PC-3 (cell line): Measurements from ENCODE around the gene DYNC1LI2. TPM values are rescaled to one million over a fixed set of nuclear protein-coding genes. Genes with fewer than 3 reads are reported as not detected.

ENCODE experiments used
- ATAC-seq: fragments of 200-7000 bp; cut with Tn5 transposase; 2 replicates; pipeline ENCODE4 v1.9.1; 2020; ENCODE audit warnings: mild to moderate bottlenecking, moderate library complexity
- BruUV-seq: library from RNA; stranded (reverse); fragments of 400-500 nt; replicated peaks from 2 replicates; lab custom pipeline; 2021; lab: Mats Ljungman, UMichigan
- CTCF ChIA-PET: fragments of 300-600 bp; sonication (Branson Sonifier 250); formaldehyde crosslinking; loops from one replicate; lab custom pipeline; 2022; ENCODE audit warnings: antibody characterized with exemption; lab: Charles Lee
- POLR2A ChIA-PET: fragments of 300-600 bp; sonication (Branson Sonifier 250); formaldehyde crosslinking; loops from one replicate; lab custom pipeline; 2022; ENCODE audit warnings: antibody characterized with exemption; ENCODE audit not compliant: unreplicated experiment; lab: Charles Lee
- DNase-seq: peaks from one replicate; pipeline ENCODE4 v3.0.0-alpha.2; 2015
- H2AFZ ChIP-seq: fragments of 300-600 bp; sonication (generic); 2 replicates; pipeline ENCODE4 v1.6.0; 2016; ENCODE audit warnings: antibody characterized with exemption, low read length
- H3F3A ChIP-seq: fragments of 300-600 bp; sonication (generic); one replicate; pipeline ENCODE4 v1.6.0; 2017; ENCODE audit warnings: antibody characterized with exemption, low read length, control low read depth, mild to moderate bottlenecking; ENCODE audit not compliant: unreplicated experiment
- H3K27ac ChIP-seq: fragments of 300-600 bp; sonication (generic); 2 replicates; pipeline ENCODE4 v1.5.1; 2016; ENCODE audit warnings: mild to moderate bottlenecking, low read length
- H3K27me3 ChIP-seq: fragments of 300-600 bp; sonication (generic); 2 replicates; pipeline ENCODE4 v1.6.1; 2016; ENCODE audit warnings: low read length, mixed read lengths
- H3K36me3 ChIP-seq: fragments of 300-600 bp; sonication (generic); 2 replicates; pipeline ENCODE4 v1.6.1; 2016; ENCODE audit warnings: low read depth, mixed run types, low read length, mixed read lengths
- H3K4me1 ChIP-seq: fragments of 300-600 bp; sonication (generic); 2 replicates; pipeline ENCODE4 v1.5.1; 2016; ENCODE audit warnings: low read length; ENCODE audit not compliant: insufficient read depth
- H3K4me2 ChIP-seq: fragments of 300-600 bp; sonication (generic); 2 replicates; pipeline ENCODE4 v1.6.0; 2016; ENCODE audit warnings: low read length
- H3K4me3 ChIP-seq: fragments of 300-600 bp; sonication (generic); 2 replicates; pipeline ENCODE4 v1.5.1; 2016; ENCODE audit warnings: mild to moderate bottlenecking, low read length, mixed read lengths
- H3K79me2 ChIP-seq: fragments of 300-600 bp; sonication (generic); 2 replicates; pipeline ENCODE4 v1.6.1; 2017; ENCODE audit warnings: low read length, mixed read lengths
- H3K9ac ChIP-seq: fragments of 300-600 bp; sonication (generic); 2 replicates; pipeline ENCODE4 v1.6.0; 2016; ENCODE audit warnings: mild to moderate bottlenecking, low read length
- H3K9me2 ChIP-seq: fragments of 300-600 bp; sonication (generic); replicated peaks from 2 replicates; pipeline ENCODE4 v1.6.1; 2016; ENCODE audit warnings: mixed run types, low read length, mixed read lengths
- H3K9me3 ChIP-seq: fragments of 300-600 bp; sonication (generic); 2 replicates; pipeline ENCODE4 v1.6.1; 2016; ENCODE audit warnings: low read length, mixed read lengths
- H4K20me1 ChIP-seq: fragments of 300-600 bp; sonication (generic); 2 replicates; pipeline ENCODE4 v1.6.1; 2016; ENCODE audit warnings: low read length, mixed read lengths
- CTCF ChIP-seq: fragments of 300-600 bp; sonication (generic); conservative IDR thresholded peaks from 2 replicates; pipeline ENCODE4 v1.5.1; 2017; ENCODE audit warnings: antibody characterized with exemption, low read depth, mild to moderate bottlenecking, low read length
- EZH2 ChIP-seq: fragments of 300-600 bp; sonication (generic); IDR thresholded peaks from one replicate; pipeline ENCODE4 v1.6.1; 2017; ENCODE audit warnings: antibody characterized with exemption, mild to moderate bottlenecking, low read length; ENCODE audit not compliant: unreplicated experiment
- EZH2phosphoT487 ChIP-seq: fragments of 300-600 bp; sonication (generic); IDR thresholded peaks from 2 replicates; pipeline ENCODE4 v1.6.1; 2018; ENCODE audit warnings: mild to moderate bottlenecking, antibody characterized with exemption, low read length, borderline replicate concordance
- intact Hi-C: fragments of 100-400 bp; cut with micrococcal nuclease; formaldehyde crosslinking; loops from 2 replicates; pipeline ENCODE4 v1.9.0; 2023
- total RNA-seq: library from RNA; depleted of rRNA; stranded (reverse); fragments of >200 nt; gene quantifications from 2 replicates; pipeline ENCODE4 v1.2.3, GENCODE V29; 2014

DYNC1LI2 gene
- total RNA-seq, 1 experiment from 2014 or later = 63.9 TPM

GRCh38 chr16:66741950-66742808 lies 9.2 kb downstream of the DYNC1LI2 start:
- Histone ChIP-seq H3K27me3 (no peaks in the 10 kb centered on the region), H3K4me3 (no peak overlapping the region), H3K9ac (no peak overlapping the region), H3F3A (no peaks in the 10 kb centered on the region), H3K36me3 (peaks cover 40% of the 10 kb centered on the region), H3K9me3 (no peaks in the 10 kb centered on the region), H3K4me2 (no peak overlapping the region; the same call in 1 of the 2 replicates), H4K20me1 (no peaks in the 10 kb centered on the region), H3K4me1 (peaks cover 17% of the 10 kb centered on the region), H3K9me2 (no peaks in the 10 kb centered on the region), H2AFZ (no peak overlapping the region), H3K79me2 (peaks cover 60% of the 10 kb centered on the region), H3K27ac (no peak overlapping the region)
- CTCF ChIA-PET = interaction anchor here (0.6 to 1.1 kb wide), 7 partner anchors 10 to 484 kb away, joined by 3 to 18 read pairs (median 4); partner anchors contain the start of gene PDP2
- intact Hi-C loops = no loop called here
- TF ChIP-seq EZH2 (no peak), CTCF (no peak), EZH2phosphoT487 (no peak)
- DNase-seq = no peak
- ATAC-seq = no peak; the same call in 1 of the 2 replicates
- POLR2A ChIA-PET = no interaction called here
- no TSS peak for BruUV-seq

GRCh38 chr16:66741169-66741900 lies 10.1 kb downstream of the DYNC1LI2 start:
- no peak overlapping the region; the same call in 1 of the 2 replicates for H3K4me2 ChIP-seq
- DNase-seq (peak; percentile 74), ATAC-seq (peak; percentile 91)
- no peaks in the 10 kb centered on the region for H3K27me3 ChIP-seq
- no peak overlapping the region for H3K4me3 ChIP-seq
- peaks cover 52% of the 10 kb centered on the region for H3K79me2 ChIP-seq
- no peaks in the 10 kb centered on the region for H3F3A ChIP-seq
- no peaks in the 10 kb centered on the region for H3K9me3 ChIP-seq
- ChIA-PET CTCF (interaction anchor here (0.7 to 1.1 kb wide), 6 partner anchors 11 to 484 kb away, joined by 3 to 18 read pairs (median 4); partner anchors contain the start of gene PDP2), POLR2A (interaction anchor here (0.7 kb wide), 1 partner anchor 10 kb away, joined by 16 read pairs; the partner anchor contains the start of gene DYNC1LI2)
- H3K9me2 ChIP-seq = no peaks in the 10 kb centered on the region
- intact Hi-C loops = no loop called here
- H3K9ac ChIP-seq = no peak overlapping the region
- H3K4me1 ChIP-seq = peaks cover 24% of the 10 kb centered on the region
- BruUV-seq = TSS peak; percentile 14
- peaks cover 36% of the 10 kb centered on the region for H3K36me3 ChIP-seq
- H4K20me1 ChIP-seq = no peaks in the 10 kb centered on the region
- peak overlapping the region; percentile 48 for H3K27ac ChIP-seq
- no peak for TF ChIP-seq CTCF
- no peak for TF ChIP-seq EZH2phosphoT487
- TF ChIP-seq EZH2 = no peak
- H2AFZ ChIP-seq = no peak overlapping the region
